Activated effector memory CD4-positive, alpha-beta T cell treated with Interleukin-2 at 50 U/mL for 16 hours (primary cell): ENCODE results near the gene NPS.

Experiments used
- DNase-seq: peaks from one replicate; pipeline ENCODE4 v3.0.0-alpha.2; 2020

NPS gene

GRCh38 chr10:127549009-127549408 lies at the start of gene NPS:
NPS (plus strand) TSS chr10:127549309; CDS start chr10:127549369, 60 bp downstream.
- DNase-seq = no peak

- no peak for DNase-seq
Observed at GRCh38 chr10:127500127-127500526, 49.0 kb upstream of the NPS start.

GRCh38 chr10:127506094-127506493 lies 43.0 kb upstream of the NPS start:
- DNase-seq = no peak

GRCh38 chr10:127522298-127522697 lies 26.8 kb upstream of the NPS start:
- no peak for DNase-seq

- no peak for DNase-seq
Observed at GRCh38 chr10:127523476-127523875, 25.6 kb upstream of the NPS start.

GRCh38 chr10:127524229-127524628 lies 24.9 kb upstream of the NPS start:
- DNase-seq = no peak

- no peak for DNase-seq
Observed at GRCh38 chr10:127524908-127525665, 24.0 kb upstream of the NPS start.

GRCh38 chr10:127525686-127526085 lies 23.4 kb upstream of the NPS start:
- DNase-seq = no peak

- DNase-seq = no peak
Observed at GRCh38 chr10:127526161-127526560, 22.9 kb upstream of the NPS start.

GRCh38 chr10:127527320-127527719 lies 21.8 kb upstream of the NPS start:
- no peak for DNase-seq

- DNase-seq = no peak
Observed at GRCh38 chr10:127527891-127528290, 21.2 kb upstream of the NPS start.

- no peak for DNase-seq
Observed at GRCh38 chr10:127532193-127532592, 16.9 kb upstream of the NPS start.

GRCh38 chr10:127532659-127533058 lies 16.4 kb upstream of the NPS start:
- DNase-seq = no peak

GRCh38 chr10:127534074-127534473 lies 15.0 kb upstream of the NPS start:
- DNase-seq = no peak

GRCh38 chr10:127534496-127534895 lies 14.6 kb upstream of the NPS start:
- no peak for DNase-seq

GRCh38 chr10:127535802-127536515 lies 13.2 kb upstream of the NPS start:
- DNase-seq = no peak

GRCh38 chr10:127536972-127537760 lies 11.9 kb upstream of the NPS start:
- DNase-seq = no peak

GRCh38 chr10:127537924-127538323 lies 11.2 kb upstream of the NPS start:
- DNase-seq = no peak

GRCh38 chr10:127548022-127548421 lies 1.1 kb upstream of the NPS start:
- DNase-seq = no peak

GRCh38 chr10:127550861-127551260 lies 1.8 kb downstream of the NPS start:
- DNase-seq = no peak

GRCh38 chr10:127552446-127552845 lies 3.3 kb downstream of the NPS start:
- DNase-seq = no peak

GRCh38 chr10:127553417-127553816 lies 4.3 kb downstream of the NPS start:
- no peak for DNase-seq

GRCh38 chr10:127556916-127557315 lies 7.8 kb downstream of the NPS start:
- no peak for DNase-seq

- DNase-seq = no peak
Observed at GRCh38 chr10:127561647-127562046, 12.5 kb downstream of the NPS start.
